ENCODE data around the gene TSPAN18.
A peak's percentile ranks its signal among the peaks of the same experiment; 100 is the strongest.

The TSPAN18 gene

DNA sequence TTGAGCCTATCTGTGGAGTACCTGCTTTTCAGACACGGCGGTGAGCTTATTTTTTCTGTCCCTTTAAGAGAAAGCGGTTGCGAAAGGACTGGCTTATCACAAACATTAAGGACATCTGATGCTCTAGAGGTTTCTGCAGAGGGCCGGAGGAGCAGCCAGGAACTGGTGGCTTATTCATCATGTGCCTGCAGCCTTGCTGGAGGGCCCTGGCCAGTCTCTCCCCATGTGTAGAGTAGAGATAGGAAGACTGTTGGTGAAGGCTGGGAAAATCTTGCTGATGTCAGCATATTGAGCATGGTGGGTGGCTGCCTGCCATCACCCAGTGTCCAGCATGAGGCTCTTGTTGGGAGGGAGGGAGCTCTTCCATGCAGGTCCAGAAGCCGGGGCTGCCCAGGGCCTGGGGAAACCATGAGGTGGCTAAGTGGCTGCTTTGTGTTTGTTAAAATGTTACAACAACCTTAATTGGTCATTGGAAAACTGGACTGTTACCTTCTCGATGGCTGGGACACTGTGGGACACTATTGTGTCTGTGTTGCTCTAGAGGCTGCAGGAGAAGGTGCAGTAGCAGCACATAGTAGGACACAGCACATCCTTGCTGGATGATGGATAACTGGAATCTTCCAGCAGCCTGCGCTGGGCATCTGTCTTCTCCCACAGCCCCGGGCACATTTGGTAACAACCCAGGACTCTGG is 54.3 kb downstream of the TSPAN18 start:
- DNase-seq: peak in 1 of 2 experiments; percentile 24

DNA sequence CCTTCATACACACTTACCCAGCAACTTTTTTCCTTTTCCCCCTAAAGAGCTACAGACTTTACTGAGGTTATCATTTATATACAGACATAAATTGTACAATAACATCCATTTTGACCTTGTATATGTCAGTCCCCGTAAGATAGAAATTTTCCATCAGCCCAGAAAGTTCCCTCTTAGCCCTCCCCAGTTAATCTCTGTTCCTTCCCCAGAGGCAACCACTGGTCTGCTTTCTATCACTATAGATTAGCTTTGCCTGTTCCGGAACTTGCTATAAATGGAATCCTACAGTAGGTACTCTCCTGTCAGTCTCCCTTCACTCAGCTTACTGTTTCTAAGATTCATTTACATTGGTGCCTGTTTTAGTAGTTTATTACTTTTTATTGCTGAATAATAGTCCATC is 54.9 kb downstream of the TSPAN18 start:
- no peak for DNase-seq

DNA sequence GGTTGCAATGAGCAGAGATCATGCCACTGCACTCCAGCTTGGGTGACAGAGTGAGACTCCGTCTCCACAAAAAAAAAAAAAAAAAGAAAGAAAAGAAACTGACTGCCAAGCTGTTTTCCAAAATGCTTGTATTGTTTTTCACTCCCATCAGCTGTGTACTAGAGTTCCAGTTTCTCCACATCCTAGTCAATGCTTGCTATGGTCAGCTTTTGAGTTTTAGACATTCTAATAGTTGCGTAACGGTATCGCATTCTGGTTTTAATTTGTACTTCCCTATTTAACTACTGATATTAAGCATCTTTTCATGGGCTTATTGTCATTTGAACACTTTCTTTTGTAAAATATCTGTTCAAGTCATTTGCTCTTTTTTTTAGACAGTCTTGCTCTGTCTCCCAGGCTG is 55.7 kb downstream of the TSPAN18 start:
- DNase-seq: no peak

DNA sequence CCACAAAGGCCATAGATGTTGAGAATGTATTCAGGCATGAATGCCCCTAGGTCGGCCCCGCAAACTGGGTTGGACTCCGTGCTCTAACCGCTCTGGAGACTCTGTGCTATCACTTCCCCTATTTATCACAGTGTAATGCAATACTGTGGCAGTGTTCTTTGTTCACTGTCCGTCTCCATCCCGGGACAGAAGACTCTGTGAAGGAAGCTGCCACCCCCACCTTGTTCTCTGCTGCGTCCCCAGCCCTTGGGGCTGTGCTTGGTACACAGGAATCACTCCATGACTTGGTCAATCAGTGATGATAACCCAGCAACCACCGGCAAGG is 57.6 kb downstream of the TSPAN18 start:
- DNase-seq: peak; percentile 7 to 18

DNA sequence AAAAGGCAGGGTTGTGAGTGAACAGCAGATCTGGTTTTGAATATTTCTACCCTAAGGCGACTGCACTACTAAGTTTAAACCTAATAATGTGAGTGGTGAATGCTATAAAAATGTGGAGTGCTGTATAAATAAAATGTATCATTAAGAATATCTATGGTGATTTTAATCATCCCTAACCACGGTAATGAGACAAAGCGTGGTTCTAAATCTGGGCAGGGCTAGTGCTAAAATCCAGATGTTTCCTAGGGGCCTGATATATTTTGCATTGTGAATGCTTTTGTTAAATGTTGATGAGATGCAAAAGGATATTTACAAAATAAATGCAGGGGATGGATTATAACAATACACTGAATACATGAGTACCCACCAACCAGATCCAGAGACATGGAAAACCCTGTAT is 58.1 kb downstream of the TSPAN18 start:
- no peak for DNase-seq

DNA sequence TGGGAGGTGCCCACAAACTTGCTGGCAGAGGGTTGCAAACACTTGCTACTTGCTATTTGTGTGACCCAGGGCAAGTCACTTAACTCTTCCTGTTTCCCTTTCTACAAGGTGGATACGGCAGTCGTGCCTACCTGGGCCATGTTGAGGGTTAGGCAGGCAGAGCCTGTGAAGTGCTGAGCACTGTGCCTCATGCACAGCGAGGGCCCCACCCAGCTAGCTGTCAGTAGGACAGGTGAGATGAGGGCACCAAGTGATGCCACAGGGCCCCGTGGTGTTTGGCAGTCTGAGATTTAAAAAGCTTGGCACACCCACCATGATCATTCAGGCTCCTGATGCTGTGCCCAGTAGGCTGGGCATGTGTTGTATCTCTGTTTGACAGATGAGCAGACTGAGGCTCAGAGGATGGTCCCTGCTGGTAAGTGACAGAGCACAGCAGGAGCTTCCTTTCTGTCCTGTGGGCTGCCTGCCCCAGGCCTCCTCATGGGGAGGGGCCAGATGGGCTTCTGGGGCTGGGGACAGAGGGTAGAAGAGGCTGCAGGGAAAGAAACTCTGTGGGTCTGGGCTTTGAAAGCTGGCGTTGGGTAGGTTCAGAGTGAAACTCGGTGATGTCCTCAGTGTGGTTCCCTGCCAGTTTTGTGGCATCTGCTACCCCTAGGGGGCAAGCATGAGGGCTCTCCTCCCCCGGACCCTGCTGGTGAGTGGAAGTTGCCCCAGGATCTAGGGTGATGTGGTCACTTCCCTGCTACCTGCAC is 59.3 kb downstream of the TSPAN18 start:
- no peak for DNase-seq

DNA sequence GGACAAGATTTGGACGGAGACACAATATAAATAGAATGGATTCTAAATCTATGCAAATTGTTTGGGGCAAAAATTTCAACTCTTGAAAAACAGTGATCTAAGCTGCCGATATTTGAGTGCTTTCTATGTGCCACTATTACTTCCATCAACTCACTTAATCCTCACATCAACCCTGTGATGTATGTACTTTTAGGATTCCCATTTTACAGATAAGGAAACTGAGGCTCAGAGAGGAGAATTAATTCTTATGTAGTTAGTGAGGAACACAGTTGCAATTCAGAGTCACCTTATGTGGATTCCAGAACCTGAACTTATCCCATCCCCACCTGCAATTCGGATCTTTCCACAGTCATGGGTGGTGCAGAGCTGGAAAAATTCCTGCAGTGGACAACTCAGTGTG is 60.3 kb downstream of the TSPAN18 start:
- DNase-seq: no peak

DNA sequence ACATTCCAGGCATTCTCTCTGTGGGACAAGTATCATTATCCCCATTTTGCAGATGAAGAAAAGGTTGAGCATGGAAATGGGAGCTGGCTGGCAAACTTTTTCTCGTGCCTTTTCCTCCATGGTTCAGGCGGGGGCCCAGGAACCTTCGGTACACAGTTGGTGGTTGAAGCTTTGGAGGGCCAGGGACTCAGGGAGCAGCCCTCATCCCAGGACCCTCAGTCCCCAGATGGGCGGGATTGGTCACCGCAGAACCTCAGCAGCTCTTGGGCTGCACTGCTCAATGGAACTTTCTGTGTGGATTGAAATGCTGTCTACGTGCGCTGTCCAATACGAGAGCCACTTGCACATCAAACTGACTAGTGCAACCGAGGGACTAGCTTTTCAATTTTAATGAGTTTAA is 61.2 kb downstream of the TSPAN18 start:
- DNase-seq: no peak

DNA sequence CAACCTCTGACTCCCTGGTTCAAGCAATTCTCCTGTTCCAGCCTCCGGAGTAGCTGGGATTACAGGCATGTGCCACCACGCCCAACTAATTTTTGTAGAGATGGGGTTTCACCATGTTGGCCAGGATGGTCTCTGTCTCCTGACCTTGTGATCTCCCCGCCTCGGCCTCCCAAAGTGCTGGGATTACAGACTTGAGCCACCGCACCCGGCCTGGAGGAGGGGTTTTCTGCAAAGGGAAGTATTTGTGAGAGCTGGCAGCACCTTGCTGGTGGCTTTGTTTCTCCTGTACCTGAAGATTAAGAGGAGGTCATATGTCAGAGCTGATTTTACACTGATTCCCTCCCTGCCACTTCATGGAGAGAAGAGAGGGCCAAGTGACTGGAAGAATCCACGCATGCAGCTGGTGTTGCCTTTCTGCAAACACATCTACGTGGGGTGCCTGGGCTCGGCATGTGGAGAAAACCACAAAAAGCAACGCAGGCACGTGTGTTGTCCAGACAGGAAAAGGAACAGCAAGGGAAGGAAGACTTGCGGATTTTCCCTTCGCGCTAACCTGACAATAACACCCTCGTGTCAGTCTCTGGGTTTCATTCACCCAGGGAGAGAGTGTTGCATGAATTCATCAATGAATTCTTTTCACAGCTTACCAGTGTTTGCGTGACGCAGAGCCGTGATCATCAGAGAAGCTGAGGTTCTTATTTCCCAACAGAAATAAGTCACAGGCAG is 61.9 kb downstream of the TSPAN18 start:
- DNase-seq: peak in 1 of 2 experiments; percentile 2

DNA sequence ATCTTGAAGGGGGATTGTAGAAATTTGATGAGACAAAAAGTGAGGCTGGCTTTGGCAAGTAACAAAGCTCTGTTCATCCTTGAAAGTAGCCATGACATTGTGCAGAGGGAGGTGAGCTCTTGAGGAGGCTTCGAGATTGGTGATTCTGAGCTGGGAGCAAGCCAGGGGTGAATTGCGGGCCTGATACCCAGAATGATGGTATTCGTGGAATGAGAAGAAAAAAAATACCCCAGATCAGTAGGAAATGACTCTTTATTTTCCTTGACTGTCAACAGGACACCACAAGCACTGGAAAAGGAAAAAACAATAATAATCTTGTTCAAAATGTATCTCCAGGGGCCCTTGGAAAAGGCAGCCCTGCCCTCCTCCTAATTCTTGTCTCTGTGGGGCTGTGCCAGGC is 62.7 kb downstream of the TSPAN18 start:
- no peak for DNase-seq

DNA sequence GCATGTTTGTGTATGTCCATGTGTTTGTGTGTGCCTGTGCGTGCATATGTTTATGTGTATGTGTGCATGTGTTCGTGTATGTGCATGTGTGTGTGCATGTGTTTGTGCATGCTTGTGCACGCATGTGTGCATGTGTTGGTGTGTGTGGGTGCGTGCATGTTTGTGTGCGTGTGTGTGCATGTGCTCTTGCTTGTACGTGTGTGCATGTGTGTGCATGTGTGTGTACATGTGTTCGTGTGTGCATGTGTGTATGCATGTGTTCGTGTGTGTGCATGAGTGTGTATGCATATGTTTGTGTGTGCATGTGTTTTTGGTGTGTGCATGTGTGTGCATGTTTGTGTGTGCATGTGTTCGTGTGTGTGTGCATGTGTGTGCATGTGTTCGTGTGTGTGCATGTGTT is 63.4 kb downstream of the TSPAN18 start:
- no peak for DNase-seq

DNA sequence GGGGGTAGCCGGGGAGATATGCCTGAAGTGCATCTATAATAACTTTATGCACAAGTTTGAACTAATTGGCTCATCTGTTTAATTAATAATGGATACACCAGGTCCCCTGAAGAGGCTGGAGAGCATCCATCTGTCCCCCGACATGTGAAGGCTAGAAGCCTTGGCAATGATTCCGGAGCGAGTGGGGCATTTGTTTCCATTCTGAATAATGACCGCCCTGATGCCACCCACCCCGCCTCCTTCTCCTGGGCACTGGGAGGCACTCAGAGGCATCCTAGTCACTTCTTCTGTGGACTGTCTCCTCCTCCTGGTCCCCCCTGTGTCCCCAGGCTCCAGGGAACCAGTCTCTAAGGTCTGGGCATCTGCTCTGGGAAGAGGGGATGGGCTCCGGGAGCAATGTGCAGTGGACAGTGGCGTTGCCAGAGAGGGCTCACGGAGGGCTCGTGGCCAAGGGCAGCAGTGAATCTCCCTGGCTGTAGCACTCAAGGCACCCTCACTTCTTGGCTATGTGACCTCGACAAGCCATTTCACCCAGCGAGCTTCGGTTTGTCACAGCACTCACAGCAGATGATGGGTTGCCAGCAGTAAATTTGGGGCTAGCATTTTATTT is 64.7 kb downstream of the TSPAN18 start:
- no peak for DNase-seq

DNA sequence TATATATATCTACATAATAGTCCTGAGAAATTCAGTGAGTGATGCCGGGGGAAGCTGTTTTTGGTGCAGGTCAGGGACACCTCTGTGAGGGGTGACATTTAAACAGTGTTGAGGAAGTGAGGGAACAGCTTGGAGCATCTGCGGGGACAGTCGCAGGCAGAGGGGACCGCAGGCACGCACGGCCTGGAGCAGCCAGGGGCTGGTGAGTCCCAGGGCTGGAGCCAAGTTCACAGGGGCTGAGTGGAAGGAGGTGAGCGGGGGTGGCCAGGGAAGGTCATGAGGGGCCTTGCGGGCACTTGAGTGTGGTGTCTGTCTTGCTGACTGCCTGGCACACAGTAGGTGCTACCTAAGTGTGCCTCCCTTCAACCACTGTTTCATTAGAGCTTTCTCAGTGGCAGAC is 65.4 kb downstream of the TSPAN18 start:
- no peak for DNase-seq

DNA sequence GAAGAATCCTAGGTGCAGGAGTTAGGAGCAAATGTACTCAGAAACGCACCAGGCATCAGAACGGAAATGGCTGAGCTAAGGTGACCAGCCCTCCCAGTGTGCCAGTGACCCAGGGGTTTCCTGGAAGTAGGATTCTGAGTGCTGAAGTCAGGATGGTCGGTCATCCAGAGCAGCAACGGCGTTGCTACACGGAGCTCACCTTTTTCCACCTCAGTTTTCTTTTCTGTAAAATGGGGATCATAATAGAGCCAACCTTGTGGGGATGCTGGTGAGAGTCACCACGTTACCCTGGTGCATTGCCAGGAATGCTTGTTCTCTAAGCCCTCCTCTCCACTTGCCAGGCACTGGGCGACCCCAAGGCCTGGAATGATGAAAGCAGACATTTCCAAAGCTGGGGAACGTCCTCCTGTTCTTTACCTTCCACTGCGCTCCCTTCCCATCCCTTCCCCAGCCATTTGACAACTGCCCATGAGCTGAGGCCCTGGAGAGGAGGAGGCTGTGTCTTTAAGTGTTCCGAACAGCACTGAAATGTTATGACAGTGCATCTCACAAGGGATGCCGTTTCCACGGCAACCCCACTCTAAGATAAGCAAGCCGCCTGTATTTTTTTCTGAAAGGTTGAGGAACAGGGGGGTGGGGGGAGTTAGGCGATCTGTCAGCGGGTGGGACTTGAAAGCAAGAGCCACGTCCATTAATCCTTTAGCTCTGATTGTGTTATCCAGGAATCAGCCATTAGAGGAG is 66.8 kb downstream of the TSPAN18 start:
- DNase-seq: no peak

DNA sequence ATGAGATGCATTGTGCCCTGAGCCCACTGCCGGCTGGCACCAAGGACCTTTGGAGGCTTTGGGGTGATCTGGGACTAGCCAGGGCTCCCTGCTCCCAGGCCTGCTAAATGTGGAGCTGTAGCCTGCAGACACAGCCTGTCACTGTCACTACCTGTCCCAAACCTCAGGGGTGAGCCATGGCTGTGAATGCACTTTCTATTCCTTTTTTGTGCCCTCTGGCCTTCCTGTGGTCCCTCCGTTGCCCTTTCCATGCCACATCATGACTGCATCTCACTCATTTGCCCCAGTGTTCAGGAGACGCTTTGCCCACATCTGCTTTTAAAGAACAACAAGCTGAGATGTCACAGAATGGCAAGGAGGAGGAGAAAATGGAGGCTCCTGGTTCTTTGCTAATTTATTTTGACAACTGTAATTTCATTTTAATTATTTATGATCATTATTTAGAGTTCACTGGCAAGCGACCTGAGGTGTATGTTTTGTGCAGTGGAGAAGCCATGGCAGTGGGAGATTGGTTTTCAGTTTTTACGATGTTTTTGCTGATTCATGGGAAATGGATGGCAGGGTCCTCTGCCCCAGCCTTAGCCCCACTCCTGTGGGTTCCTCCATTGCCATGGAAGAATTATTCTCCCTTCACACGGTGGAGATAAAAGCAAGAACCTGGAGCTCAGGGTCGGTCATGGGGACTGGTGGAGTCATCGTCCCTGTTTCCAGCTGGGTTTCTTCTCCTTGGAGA is 69.2 kb downstream of the TSPAN18 start:
- DNase-seq: no peak

DNA sequence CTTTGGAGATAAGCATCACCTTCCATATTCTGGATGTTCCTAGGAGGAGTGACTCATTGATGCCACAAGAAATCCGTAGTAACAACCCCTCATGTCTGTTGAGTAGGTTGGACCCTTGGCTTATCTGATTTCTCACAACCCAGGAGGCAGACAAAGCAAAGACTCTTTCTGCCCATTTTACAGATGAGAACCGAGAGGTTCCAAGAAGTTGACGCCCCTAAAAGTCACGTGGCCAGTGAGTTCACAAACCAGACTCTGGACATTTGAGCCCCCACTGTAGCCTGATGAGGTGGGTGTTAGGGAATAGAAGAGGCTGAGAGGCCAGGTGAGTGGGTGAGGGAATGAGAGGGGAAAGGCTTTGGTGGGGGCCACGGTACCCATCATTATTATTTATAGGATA is 70.3 kb downstream of the TSPAN18 start:
- no peak for DNase-seq

DNA sequence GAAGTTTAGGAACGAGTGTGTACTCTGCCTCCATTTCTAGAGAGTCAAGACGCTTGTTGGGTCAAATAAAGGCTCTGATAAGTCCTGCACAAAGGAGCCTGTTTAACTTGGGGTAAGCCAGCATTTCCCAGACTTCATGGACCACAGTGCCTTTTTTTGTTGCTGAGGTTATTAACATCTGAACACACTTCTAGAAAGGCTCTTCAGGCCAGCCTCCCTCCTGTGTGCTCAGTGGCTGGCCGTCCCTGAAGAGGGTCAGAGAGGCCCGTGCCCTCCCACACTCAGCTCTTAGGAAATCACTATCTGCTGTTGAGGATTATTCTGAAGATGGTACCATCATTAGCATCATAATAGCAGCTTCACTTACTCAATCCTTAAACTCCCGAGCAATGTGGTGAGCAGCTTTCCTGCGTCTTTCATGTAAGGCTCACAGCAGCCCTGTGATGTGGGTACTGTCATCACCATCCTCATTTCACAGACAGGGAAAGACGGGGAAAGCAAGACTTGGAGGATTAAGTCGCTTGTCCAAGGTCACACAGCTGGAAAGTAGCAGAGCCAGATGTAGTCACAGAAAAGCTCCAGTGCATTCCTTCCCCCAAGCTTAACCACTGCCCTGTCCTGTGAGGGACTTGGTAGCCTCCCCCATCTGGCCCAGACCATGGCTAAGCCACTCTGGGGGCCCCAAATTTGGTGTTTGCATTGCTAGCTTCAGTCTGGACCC is 71.3 kb downstream of the TSPAN18 start:
- DNase-seq: no peak

DNA sequence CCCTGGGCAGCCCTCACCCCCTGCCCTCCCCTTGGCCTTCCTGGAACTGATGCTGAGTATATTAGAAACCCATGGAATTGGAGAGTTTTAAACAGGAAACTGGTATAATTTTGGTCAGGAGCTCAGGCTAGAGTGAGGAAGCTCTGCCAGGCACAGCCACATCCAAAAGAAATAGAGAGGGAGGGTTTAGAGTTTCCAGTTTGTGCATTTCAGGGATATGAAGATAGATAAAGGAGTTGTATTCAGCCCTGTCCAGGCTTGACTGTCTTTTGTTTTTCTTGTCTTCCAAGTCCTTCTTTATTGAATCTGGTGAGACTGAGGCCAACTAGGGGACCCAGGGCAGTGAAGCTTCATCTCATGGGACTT is 71.8 kb downstream of the TSPAN18 start:
- no peak for DNase-seq

DNA sequence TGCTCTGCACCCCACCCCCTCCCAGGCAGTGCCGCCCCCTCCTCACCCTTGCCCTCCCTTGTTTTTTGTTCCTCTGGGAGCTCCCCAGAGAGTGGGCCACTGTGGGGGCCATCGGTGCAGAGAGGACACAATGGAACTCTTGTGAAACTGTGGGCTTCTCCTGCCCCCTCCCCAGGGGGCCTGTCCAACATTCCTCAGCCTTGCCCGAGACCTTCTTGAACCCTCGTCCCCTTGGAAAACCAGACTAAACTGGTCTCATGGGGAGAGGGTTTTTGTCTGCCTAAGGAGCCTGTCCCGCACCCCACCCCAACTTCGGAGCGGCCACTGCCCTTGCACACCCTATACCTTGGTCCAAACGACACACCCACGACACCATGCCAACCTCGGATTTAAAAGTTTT is 72.2 kb downstream of the TSPAN18 start:
- DNase-seq: no peak

DNA sequence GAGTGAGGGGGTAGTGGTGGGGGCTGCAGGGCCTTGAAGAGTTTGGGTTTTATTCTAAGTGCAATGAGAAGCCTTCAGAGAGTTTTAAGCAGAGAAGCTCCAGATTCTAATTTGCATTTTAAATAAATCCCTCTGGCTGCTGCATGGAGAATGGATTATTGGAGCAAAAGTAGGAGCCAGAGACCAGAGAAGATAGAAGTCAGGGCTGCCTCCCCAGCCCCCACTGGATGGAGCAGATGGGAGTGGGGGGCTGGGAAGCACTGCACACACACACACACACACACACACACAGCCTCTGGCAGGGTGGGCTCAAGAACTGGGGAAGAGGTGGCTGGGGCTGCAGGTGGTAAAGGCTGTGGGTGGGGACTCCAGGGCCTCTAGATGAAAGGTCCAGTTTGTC is 75.6 kb downstream of the TSPAN18 start:
- DNase-seq: no peak

DNA sequence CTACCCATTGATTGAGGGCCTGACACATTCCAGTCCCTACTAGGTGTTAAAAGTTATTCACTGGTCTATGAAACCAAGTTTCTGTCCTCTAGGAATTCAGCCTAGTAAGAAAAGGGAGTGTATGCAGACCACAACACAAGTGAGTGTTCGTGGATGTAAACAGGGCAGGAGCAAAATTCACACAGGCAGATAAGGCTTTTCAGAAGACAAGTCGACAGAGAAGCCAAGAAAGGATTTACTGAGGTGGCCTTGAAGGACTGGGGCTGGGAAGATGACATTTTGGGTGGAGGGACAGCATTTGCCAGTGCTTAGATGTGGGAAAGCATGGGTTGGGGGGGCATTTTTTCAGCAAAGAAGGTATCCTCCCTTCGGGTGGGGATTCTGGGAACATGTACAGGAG is 76.2 kb downstream of the TSPAN18 start:
- DNase-seq: no peak
